Activated naive CD8-positive, alpha-beta T cell (primary cell): ENCODE results near the gene TRIM40.
A peak's percentile ranks its signal among the peaks of the same experiment; 100 is the strongest.
"Not testable (repeated sequence)": the region's sequence is repeated elsewhere in the genome, so short reads cannot be mapped to it uniquely, and the experiment has no call there.

Experiments used
- H3K27ac Mint-ChIP-seq: one replicate; pipeline ENCODE4 v1.8.0; 2021; ENCODE audit warnings: mixed read lengths
- H3K27me3 Mint-ChIP-seq: one replicate; pipeline ENCODE4 v1.8.0; 2021; ENCODE audit warnings: mixed read lengths
- H3K36me3 Mint-ChIP-seq: one replicate; pipeline ENCODE4 v1.8.0; 2021; ENCODE audit warnings: mixed read lengths
- H3K4me1 Mint-ChIP-seq: one replicate; pipeline ENCODE4 v1.8.0; 2021; ENCODE audit warnings: low read depth, mixed read lengths
- H3K4me3 Mint-ChIP-seq: one replicate; pipeline ENCODE4 v1.8.0; 2021; ENCODE audit warnings: mild to moderate bottlenecking, mixed read lengths
- H3K9me3 Mint-ChIP-seq: one replicate; pipeline ENCODE4 v1.8.0; 2021; ENCODE audit warnings: low read depth, mixed read lengths

The TRIM40 gene

GRCh38 chr6:30160785-30161531 is 25.0 kb downstream of the TRIM40 start, which contains the start of gene TRIM10:
Gene TRIM10 (minus strand): TSS chr6:30161211. CDS start chr6:30160858, 353 bp downstream.
- H3K4me1 Mint-ChIP-seq = peaks cover 11% of the 10 kb centered on the region
- H3K4me3 Mint-ChIP-seq = no peak within 1 kb of the TSS
- H3K36me3 Mint-ChIP-seq = no peaks in the 10 kb centered on the region
- no peaks in the 10 kb centered on the region for H3K9me3 Mint-ChIP-seq
- H3K27me3 Mint-ChIP-seq = peaks cover 6% of the 10 kb centered on the region
- no peak within 1 kb of the TSS for H3K27ac Mint-ChIP-seq

- Mint-ChIP-seq H3K4me3 (peak overlapping the region; percentile 2), H3K27ac (no peak overlapping the region), H3K36me3 (no peaks in the 10 kb centered on the region), H3K4me1 (peaks cover 20% of the 10 kb centered on the region), H3K27me3 (peaks cover 3% of the 10 kb centered on the region), H3K9me3 (no peaks in the 10 kb centered on the region)
These were observed 26.5 kb downstream of the TRIM40 start for GRCh38 chr6:30162265-30163089.

- H3K27me3 Mint-ChIP-seq = peaks cover 7% of the 10 kb centered on the region
- H3K27ac Mint-ChIP-seq = no peak within 1 kb of the TSS
- H3K4me1 Mint-ChIP-seq = peaks cover 21% of the 10 kb centered on the region
These were observed 27.4 kb downstream of the TRIM40 start, which contains the start of gene TRIM15 for GRCh38 chr6:30163090-30163917. Gene TRIM15 (plus strand): TSS chr6:30163546. CDS start chr6:30163685, 139 bp downstream.

GRCh38 chr6:30163918-30164654 is 28.1 kb downstream of the TRIM40 start:
- Mint-ChIP-seq H3K27me3 (peaks cover 11% of the 10 kb centered on the region), H3K4me1 (peaks cover 21% of the 10 kb centered on the region), H3K36me3 (no peaks in the 10 kb centered on the region), H3K4me3 (no peak overlapping the region), H3K27ac (no peak overlapping the region), H3K9me3 (no peaks in the 10 kb centered on the region)

More at GRCh38 chr6:30163090-30163917, 27.4 kb downstream of the TRIM40 start, which contains the start of gene TRIM15:
- Mint-ChIP-seq H3K4me3 (peak within 1 kb of the TSS; percentile 2), H3K36me3 (no peaks in the 10 kb centered on the region), H3K9me3 (no peaks in the 10 kb centered on the region)

- H3K36me3 Mint-ChIP-seq = no peaks in the 10 kb centered on the region
- H3K9me3 Mint-ChIP-seq = no peaks in the 10 kb centered on the region
- peaks cover 21% of the 10 kb centered on the region for H3K4me1 Mint-ChIP-seq
- H3K27me3 Mint-ChIP-seq = peaks cover 11% of the 10 kb centered on the region
- H3K4me3 Mint-ChIP-seq = no peak overlapping the region
- H3K27ac Mint-ChIP-seq = no peak overlapping the region
These were observed 28.8 kb downstream of the TRIM40 start for GRCh38 chr6:30164714-30165113.

GRCh38 chr6:30165238-30165637 is 29.3 kb downstream of the TRIM40 start:
- Mint-ChIP-seq H3K27me3 (peaks cover 12% of the 10 kb centered on the region), H3K4me1 (peaks cover 21% of the 10 kb centered on the region)
- H3K36me3 Mint-ChIP-seq, H3K27ac Mint-ChIP-seq, H3K9me3 Mint-ChIP-seq, H3K4me3 Mint-ChIP-seq: not testable (repeated sequence)

GRCh38 chr6:30167101-30167500 is 31.2 kb downstream of the TRIM40 start:
- Mint-ChIP-seq H3K4me3 (no peak overlapping the region), H3K9me3 (no peaks in the 10 kb centered on the region), H3K27me3 (peaks cover 19% of the 10 kb centered on the region), H3K36me3 (no peaks in the 10 kb centered on the region), H3K27ac (no peak overlapping the region), H3K4me1 (peaks cover 24% of the 10 kb centered on the region)

- no peaks in the 10 kb centered on the region for H3K9me3 Mint-ChIP-seq
- peaks cover 17% of the 10 kb centered on the region for H3K4me1 Mint-ChIP-seq
- H3K4me3 Mint-ChIP-seq = no peak overlapping the region
- H3K36me3 Mint-ChIP-seq = no peaks in the 10 kb centered on the region
- H3K27me3 Mint-ChIP-seq = peaks cover 26% of the 10 kb centered on the region
- no peak overlapping the region for H3K27ac Mint-ChIP-seq
These were observed 32.8 kb downstream of the TRIM40 start for GRCh38 chr6:30168741-30169140.

GRCh38 chr6:30169658-30170614 is 34.0 kb downstream of the TRIM40 start:
- no peaks in the 10 kb centered on the region for H3K36me3 Mint-ChIP-seq
- peaks cover 30% of the 10 kb centered on the region for H3K27me3 Mint-ChIP-seq
- H3K4me3 Mint-ChIP-seq = no peak overlapping the region
- peaks cover 17% of the 10 kb centered on the region for H3K4me1 Mint-ChIP-seq
- H3K27ac Mint-ChIP-seq = no peak overlapping the region
- H3K9me3 Mint-ChIP-seq = no peaks in the 10 kb centered on the region

- Mint-ChIP-seq H3K27ac (no peak overlapping the region), H3K36me3 (no peaks in the 10 kb centered on the region), H3K4me3 (peak overlapping the region; percentile 61)
These were observed 35.9 kb downstream of the TRIM40 start for GRCh38 chr6:30171677-30172471.

GRCh38 chr6:30172681-30173080 is 36.7 kb downstream of the TRIM40 start:
- no peaks in the 10 kb centered on the region for H3K36me3 Mint-ChIP-seq
- no peaks in the 10 kb centered on the region for H3K9me3 Mint-ChIP-seq
- no peak overlapping the region for H3K27ac Mint-ChIP-seq
- no peak overlapping the region for H3K4me3 Mint-ChIP-seq
- peaks cover 51% of the 10 kb centered on the region for H3K27me3 Mint-ChIP-seq
- H3K4me1 Mint-ChIP-seq = peaks cover 8% of the 10 kb centered on the region

More at GRCh38 chr6:30171677-30172471, 35.9 kb downstream of the TRIM40 start:
- no peaks in the 10 kb centered on the region for H3K9me3 Mint-ChIP-seq
- H3K4me1 Mint-ChIP-seq = peaks cover 13% of the 10 kb centered on the region
- peaks cover 43% of the 10 kb centered on the region for H3K27me3 Mint-ChIP-seq

GRCh38 chr6:30175765-30176164 is 39.8 kb downstream of the TRIM40 start:
- no peak overlapping the region for H3K27ac Mint-ChIP-seq
- H3K9me3 Mint-ChIP-seq = no peaks in the 10 kb centered on the region
- no peak overlapping the region for H3K4me3 Mint-ChIP-seq
- H3K4me1 Mint-ChIP-seq = peaks cover 6% of the 10 kb centered on the region
- H3K36me3 Mint-ChIP-seq = peaks cover 2% of the 10 kb centered on the region
- H3K27me3 Mint-ChIP-seq = peaks cover 53% of the 10 kb centered on the region
